ENCODE results near the gene PDCD4.

The PDCD4 gene

DNA sequence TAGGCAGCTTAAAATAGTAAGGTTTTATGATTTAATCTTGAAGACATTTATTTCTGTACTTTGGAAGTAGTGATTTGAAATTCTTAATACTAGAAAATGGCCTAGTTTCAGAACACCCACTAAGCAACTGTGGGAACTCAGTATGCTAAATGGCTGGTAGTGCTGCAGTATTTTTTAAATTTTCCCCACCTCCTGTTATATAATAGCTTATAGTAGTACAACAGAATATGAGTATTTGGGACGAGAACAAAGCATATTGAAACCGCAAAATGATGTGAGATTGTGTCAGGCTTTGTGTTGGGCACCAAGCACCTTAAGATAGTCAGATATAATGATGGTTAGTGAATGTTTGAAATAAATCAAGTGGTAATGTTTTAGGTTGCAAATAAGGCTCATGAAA, 55.7 kb downstream of the PDCD4 start:
- no peak for DNase-seq

DNA sequence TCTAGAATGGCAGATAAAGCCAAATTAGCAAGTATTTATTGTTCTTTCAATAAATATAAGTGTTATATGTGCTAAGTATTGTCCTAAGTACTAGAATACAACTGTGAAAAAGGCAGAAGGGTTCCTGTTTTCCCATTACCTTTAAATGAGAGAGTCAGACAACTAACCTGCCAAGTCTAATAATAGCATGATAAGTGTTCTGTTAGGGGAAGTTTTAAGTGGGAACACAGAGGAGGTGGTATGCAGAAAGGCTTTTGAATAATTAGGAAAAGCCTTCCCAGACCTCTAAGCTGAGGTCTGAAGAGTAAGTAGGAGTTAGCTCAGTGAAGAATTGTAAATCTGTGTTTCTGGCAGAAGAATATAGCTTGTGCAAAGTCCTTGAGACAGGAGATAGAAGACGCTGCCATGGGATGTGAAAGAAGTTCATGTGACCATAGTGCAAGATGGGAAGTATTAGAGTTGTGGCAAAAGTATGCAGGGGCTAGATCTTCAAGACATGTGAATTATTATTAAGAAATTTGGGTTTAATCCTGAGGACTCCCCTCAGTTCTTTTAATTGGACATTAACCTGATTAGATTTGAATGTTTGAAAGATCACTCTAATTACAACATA, 60.1 kb downstream of the PDCD4 start:
- DNase-seq, result no peak

DNA sequence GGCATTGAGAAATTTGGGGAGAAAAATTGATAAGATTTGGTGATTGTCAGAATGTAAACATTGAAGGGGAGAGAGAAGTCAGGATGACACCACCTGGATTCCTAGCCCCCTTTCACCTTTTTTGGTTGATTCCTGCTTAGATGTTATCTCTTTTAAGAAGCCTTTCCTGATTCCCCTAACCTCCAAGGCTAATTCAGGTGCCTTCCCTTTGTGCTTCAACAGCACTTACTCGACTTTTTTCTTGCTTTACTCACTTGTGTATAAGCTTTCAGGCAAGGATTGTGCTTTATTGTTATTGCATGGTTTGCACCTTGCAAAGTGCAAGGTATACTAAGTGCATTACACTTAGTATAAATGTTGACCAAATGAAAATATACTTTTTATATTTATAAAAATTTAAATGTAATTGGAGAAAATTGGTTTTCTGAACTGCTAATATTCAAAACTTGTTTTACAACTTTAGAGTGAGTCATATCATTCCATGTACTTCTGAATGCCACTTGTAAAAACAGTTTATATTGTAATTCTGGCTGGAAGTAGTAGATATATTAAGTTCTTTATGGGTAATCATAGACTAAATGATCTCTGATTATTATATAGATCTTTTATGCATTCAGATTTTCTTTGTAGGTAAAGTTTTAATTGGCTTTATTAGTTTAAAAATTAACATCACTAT, 60.9 kb downstream of the PDCD4 start:
- no peak for DNase-seq

DNA sequence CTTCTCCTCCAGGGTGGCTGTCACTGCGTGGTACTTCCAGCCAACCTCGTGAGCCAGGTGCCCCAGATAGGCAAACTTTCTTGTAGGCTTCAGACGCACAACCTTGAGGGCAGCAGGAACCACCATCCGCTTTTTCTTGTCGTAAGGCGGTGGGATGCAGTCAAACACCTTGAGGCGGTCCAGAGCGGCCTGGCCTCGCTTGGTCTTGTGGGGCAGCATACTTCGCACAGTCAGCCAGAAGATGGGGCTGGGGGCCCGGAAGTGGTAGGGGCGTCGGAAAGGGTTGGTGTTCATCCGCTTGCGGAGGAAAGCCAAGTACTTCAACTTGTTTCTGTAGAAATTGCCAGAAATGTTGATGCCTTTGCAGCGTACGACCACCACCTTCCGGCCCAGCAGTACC, 65.0 kb downstream of the PDCD4 start:
- no peak for DNase-seq

DNA sequence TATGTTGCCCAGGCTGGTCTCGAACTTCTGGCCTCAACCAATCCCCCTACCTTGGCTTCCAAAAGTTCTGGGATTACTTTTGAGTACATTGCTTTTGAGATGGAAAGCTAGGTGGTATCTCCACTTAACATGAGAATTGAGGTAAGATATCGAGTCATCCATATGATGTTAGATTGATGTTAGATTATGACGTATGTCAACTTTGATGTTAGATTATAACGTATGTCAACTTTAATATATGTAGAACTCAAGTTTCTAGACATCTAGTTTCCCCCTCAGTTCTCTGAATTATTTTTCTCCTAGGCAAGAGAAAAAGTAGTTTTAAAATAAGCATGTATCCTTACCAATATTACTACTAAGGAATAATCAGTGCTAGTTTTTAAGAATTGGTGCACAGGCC, 67.7 kb downstream of the PDCD4 start:
- no peak for DNase-seq

DNA sequence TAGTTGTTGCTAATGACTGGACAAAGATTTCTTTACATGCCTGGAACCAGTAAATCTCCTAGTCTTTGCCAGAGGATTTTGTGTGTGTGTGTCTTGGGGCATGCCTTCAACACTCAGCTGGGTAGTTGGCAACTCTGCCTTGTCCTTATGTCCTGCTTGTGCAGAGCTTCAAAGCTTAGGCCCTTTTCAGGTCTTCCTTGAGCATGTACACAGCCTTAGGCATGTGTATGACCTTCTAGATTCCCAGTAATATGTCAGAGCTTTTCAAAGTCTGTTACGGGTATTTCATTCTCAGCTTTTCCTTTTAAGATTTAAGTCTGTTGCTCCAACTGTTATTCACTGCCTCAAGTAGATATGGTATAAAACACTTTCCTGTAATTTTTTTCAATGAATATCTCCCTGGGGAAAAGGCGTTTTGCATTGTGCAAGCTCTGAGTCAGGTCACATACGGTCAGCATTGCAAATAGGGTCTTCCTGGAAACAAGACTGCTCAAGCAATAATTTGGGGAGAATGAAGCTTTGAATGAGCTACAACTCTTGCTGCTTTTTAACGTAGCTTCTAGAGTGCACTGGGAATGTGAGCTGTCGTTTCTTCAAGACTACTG, 73.2 kb downstream of the PDCD4 start:
- no peak for DNase-seq

DNA sequence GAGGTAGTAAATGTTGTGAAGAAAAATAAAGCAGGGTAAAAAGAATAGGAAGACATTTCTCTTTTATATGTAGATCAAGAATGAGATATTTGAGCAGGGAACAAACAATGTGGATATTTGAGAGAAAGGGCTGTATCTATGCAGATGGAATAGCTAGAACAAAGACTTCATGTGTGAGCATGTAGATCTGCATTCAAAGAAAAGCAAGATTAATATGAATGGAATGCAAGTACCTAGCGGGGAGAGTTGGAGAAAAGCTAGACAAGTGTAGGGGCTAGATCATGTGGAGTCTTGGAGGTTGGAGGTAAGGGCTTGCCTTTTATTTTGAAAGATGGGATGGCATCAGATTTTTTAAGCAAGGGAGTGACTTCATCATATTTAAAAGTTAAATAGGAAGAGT, 74.8 kb downstream of the PDCD4 start:
- no peak for DNase-seq

DNA sequence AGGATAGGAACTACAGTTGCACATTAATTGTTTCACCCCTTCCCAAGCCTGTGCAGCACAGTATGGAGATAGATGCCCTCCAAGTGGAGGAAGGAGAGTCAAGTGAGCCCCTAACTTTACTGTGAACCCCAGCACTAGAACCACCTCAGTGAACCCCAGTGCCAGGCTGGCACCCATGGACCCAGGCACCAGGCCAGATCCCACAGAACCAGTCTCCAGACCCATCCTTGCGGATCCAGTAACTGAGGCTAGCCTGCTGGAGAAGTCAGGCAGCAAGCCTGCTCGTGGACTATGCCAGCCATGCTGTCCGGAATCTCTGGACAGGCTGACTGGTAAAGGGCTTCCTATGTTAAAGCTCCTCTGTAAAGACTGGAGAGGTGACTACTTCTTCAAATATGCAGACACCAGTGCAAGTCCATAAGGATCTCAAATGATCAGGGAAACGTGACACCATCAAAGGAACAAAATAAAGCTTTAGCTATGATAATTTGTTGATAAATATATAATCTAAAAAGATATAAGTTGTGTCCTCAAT, 75.4 kb downstream of the PDCD4 start:
- DNase-seq, result no peak

Measured in NK-92 treated with Interleukin-12 subunit alpha and Interleukin-12 subunit beta, amount 100 ng/mL, for 24 hours (cell line).